T-helper 22 cell (primary cell): ENCODE data around the gene GTPBP10.

Experiments used
- DNase-seq: peaks from one replicate; pipeline ENCODE4 v3.0.0-alpha.2; 2020; ENCODE audit warnings: low read depth

Gene GTPBP10

GRCh38 chr7:90383422-90383821 lies 36.9 kb downstream of the GTPBP10 start:
- DNase-seq: no peak

- no peak for DNase-seq
Measured at GRCh38 chr7:90383861-90384260, 37.3 kb downstream of the GTPBP10 start.

- DNase-seq: no peak
Measured at GRCh38 chr7:90384433-90384832, 37.9 kb downstream of the GTPBP10 start.

GRCh38 chr7:90387470-90388240 lies 41.1 kb downstream of the GTPBP10 start:
- no peak for DNase-seq

- DNase-seq: no peak
Measured at GRCh38 chr7:90390926-90391325, 44.4 kb downstream of the GTPBP10 start.

- no peak for DNase-seq
Measured at GRCh38 chr7:90391488-90391887, 45.0 kb downstream of the GTPBP10 start.

GRCh38 chr7:90396420-90396819 lies 49.9 kb downstream of the GTPBP10 start:
- no peak for DNase-seq

- no peak for DNase-seq
Measured at GRCh38 chr7:90401989-90402388, 55.5 kb downstream of the GTPBP10 start.

GRCh38 chr7:90402785-90403173 lies 56.3 kb downstream of the GTPBP10 start:
- DNase-seq: no peak

GRCh38 chr7:90403174-90404113 lies 56.9 kb downstream of the GTPBP10 start, which contains the start of gene CLDN12:
TSS of gene CLDN12 (plus strand) at chr7:90403461. CDS start at chr7:90412677, 9,216 bp downstream.
- peak; percentile 73 for DNase-seq

- DNase-seq: no peak
Measured at GRCh38 chr7:90404777-90405176, 58.3 kb downstream of the GTPBP10 start.

- DNase-seq: no peak
Measured at GRCh38 chr7:90407484-90407821, 60.9 kb downstream of the GTPBP10 start.

- no peak for DNase-seq
Measured at GRCh38 chr7:90408142-90408541, 61.6 kb downstream of the GTPBP10 start.

- no peak for DNase-seq
Measured at GRCh38 chr7:90409667-90410066, 63.2 kb downstream of the GTPBP10 start.

GRCh38 chr7:90411510-90411909 lies 65.0 kb downstream of the GTPBP10 start:
- no peak for DNase-seq

GRCh38 chr7:90412458-90413184 lies 66.1 kb downstream of the GTPBP10 start:
- no peak for DNase-seq

GRCh38 chr7:90413185-90413528 lies 66.6 kb downstream of the GTPBP10 start:
- DNase-seq: no peak

- DNase-seq: no peak
Measured at GRCh38 chr7:90421651-90422050, 75.1 kb downstream of the GTPBP10 start.

GRCh38 chr7:90424720-90425119 lies 78.2 kb downstream of the GTPBP10 start:
- DNase-seq: no peak

- DNase-seq: no peak
Measured at GRCh38 chr7:90425376-90425775, 78.9 kb downstream of the GTPBP10 start.

- no peak for DNase-seq
Measured at GRCh38 chr7:90430614-90431460, 84.3 kb downstream of the GTPBP10 start.

- DNase-seq: no peak
Measured at GRCh38 chr7:90432752-90433151, 86.2 kb downstream of the GTPBP10 start.
